NCI-H69 (cell line): Measurements from ENCODE around the gene SFSWAP.

Experiments
- DNase-seq: peaks from one replicate; lab custom pipeline; 2025; lab: John Stamatoyannopoulos, UW

The SFSWAP gene

DNA sequence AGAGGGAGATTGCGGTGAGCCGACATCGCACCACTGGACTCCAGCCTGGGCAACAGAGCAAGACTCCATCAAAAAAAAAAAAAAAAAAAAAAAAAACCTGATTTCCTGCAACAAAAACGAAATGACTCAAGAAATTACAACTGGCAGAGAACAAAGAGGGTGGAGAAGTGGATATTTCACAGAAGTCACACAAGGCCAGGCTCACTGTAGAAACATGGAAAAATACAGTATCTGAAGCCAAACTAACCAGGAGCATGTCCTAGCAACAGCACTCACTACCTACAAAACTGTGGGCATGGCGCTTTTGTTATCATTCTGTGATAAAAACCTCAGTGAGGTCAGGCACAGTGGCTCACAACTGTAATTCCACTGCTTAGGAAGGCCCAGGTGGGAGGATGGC lies 105.6 kb downstream of the SFSWAP start:
- DNase-seq, result no peak

DNA sequence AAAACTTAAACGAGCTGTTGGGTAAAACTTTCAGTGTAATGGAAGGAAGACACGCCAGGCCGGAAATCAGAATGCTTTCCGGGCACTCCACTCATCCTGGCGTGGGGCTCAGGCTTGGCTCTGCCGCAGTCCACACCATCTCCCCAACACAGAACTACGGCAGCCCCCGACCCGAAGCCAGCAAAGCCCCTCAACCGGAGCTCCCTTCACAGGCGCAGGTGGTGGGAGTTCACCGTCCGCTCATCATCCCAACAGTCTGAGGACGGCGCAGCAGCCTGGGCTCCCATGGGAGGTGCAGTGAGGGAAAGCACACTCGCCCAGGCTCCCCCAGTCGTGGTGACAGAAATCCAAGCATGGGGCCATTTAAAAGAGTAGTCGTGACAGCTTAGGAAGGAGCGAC lies 106.4 kb downstream of the SFSWAP start:
- DNase-seq, result no peak

DNA sequence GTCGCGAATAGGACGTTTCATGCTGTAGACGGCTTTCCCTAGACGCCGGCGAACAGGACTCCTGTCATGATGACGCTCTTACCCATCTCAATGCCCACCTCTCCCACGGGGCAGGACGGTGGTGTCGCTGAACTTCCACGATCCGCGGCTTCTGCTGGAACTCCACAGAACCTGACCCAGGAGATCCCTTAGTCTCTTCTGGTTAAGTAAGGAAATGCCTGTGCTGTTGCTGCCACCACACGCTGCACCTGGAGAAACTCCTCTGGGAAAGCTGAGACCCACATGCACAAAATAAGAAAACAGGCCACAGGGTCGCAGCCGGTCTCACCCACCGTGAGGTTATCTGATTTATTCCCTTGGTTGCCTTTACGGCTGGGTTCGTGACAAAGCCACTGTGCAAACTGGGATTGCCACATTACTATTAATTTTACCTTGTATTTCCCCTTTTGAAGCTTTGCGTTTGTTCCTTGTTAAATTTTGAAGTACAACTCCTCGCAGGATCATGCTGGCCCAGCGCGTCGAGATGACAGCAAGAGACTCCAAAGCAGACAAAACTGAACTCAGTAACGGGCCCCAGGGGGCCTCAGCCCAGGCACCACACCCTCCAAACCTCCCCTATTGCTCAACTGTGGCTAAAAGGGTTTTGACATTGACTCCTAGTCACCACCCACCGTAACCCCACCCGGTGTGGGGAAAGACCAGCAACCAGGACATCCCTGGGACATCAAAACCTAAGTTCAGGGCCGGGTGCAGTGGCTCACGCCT lies 108.1 kb downstream of the SFSWAP start:
- DNase-seq, result no peak

DNA sequence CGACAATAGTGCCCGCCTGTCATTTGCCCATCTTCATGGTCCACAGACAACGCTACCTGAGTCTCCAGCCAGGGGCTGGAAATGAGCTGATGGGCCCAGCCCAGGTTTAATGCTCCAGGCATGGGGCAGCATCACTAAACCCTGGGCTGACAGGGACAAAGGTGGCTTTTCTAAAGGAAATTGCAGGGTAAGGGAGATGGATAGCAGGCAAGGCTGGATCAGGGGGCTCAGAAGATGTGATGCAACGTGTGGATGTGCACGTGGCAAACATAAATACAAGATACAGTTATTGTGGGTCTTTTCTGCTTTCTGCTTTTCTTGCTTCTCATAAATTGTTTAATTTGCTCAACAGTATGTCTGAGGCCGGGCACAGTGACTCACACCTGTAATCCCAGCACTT lies 113.6 kb downstream of the SFSWAP start:
- DNase-seq, result no peak

DNA sequence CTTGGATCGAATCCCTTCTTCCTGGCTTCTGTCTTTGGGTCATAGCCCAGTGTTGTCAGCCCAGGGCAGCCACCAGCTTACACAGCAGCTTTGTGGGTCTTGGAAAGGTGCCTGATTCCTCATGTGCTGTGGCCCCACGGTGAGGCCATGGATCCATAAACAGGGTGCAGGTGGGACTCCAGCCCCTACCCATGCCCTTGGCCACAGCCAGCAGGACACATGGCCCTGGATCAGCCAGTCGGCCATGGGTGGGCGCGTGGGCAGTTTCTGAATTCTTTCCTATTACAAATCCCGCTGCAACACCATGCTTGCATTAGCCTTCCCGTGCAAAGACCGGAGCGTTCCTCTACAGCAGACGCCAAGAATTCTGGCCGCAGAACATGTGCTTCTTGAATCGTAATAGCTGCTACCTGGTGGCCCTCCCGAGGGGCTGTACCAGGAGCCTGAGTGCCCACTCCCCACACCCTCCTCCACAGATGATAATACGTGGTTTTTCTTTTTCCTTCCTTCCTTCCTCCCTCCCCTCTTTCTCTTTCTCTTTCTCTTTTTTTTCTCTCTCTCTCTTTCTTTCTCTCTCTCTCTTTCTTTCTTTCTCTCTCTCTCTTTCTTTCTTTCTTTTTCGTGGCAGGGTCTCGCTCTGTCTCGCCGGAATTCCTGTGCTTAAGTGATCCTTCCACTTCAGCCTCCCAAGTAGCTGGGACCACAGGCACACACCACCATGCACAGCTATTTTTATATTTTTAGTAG lies 114.4 kb downstream of the SFSWAP start:
- DNase-seq, result no peak

DNA sequence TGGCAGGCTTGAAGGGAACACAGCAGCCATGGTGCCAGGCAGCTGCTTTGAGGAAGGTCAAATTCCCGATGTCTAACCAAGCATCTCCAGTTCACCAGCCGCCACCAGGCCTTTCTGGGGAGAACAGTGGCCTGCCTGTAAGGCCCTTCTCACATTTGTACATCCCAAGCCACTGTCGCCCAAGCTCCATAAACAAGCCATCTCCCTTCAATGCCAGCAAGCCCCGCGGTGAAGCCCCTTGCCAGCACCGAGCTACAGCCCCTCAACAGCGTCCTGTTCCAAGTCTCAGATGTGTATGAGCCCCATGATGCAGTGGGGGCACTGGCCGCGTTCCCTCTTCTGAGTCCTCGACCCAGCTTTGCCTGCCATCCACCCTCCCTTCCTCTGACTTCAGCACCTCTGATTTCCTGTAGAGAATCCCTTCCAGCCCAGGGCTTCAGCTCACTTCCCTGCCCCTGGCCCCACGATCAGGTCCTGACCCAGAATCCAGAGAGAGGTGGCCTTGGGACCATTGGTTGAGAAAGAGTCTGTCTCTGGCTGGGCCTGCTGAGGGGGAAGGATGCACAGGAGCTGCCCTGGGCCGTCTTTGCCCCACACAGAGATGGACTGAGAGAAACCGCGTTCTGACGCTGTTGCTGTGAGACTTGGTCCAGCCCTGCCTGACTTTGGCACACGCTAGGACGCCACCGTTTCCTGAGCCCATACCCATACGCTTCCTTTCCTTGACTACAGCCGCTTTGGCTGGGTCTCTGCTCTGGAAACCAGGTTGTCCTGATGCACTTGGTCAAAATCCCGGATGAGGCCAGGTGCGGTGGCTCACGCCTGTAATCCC lies 115.4 kb downstream of the SFSWAP start:
- no peak for DNase-seq

DNA sequence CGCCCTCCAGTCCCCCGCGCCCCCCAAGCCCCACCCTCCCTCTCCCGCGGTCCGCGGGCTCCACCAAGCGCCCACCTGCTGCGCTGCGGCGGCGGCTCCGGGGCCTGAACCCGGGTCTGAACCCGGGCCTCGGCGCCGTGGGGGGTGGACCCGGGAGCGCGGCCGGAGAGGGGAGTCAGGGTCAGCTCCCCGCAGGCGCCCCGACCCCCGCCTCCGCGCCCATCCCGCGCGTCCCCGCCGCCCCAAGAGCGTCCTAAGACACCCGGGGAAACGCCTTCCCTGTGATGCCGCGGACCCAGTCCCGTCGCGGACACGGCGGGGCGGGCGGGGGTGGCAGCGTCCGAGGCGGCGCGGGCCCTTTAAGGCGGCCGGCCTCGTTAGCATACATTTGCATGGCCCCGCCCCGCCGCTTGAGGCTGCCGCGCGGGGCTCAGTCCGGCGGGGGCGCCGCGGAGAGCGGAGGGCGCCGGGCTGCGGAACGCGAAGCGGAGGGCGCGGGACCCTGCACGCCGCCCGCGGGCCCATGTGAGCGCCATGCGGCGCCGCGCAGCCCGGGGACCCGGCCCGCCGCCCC lies 117.2 kb downstream of the SFSWAP start, which contains the start of gene MMP17:
Gene MMP17 (plus strand): TSS at position 433 of the 574 bp plus-strand sequence. CDS start 102 bp downstream, at position 535.
- DNase-seq, result peak; percentile 72

DNA sequence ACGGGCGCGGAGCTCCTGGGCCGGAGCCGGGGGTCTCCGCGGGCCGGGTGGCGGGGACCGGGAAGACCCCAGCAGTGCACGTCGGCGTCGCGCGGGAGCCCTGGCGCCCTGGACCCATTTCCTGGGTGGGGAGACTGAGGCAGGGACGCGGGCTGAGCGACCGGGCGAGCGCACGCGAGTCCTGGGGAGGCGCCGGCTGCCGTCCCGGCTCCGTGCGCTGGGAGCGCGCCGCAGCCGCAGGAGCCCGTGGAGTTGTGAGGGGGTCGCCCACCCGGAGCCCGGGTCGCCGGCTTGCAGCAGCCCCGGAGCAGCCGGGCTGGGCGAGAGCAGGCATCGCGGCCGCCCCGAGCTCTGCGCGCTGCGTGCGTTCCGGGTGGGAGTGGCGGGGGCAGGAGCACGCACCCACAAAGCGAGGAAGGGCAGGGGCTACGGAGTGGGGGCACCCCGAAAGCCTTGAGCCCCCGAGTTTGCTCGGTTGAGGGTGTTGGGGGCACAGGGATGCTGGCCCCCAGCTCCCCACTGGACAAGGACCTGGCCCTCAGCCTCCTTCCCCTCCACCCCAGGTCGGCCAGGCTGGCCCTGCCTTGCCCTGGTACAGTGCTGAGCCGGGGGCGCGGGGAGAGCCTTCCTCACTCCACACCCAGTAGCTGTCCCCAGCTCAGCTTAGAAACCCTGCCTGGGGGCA lies 117.9 kb downstream of the SFSWAP start:
- DNase-seq, result peak; percentile 44

DNA sequence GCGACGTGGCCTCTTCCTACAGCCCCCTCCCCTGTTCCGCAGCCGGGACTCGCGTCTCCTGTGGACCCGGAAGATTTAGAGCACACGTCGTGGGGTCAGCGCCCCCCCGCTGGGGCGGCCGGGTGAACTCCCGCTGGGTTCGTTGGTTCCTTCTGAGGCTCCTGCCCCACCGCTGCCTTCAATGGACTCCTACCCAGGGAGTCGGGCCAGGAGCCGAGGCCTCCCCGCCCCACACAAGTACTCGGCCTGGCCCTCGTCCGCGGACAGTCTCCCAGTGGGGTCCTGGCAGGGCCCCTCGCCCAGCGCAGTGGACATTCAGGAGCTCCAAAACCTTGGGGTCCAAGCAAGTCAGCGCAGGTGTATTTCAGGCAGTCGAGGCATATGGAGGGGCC lies 118.5 kb downstream of the SFSWAP start:
- peak; percentile 57 for DNase-seq

DNA sequence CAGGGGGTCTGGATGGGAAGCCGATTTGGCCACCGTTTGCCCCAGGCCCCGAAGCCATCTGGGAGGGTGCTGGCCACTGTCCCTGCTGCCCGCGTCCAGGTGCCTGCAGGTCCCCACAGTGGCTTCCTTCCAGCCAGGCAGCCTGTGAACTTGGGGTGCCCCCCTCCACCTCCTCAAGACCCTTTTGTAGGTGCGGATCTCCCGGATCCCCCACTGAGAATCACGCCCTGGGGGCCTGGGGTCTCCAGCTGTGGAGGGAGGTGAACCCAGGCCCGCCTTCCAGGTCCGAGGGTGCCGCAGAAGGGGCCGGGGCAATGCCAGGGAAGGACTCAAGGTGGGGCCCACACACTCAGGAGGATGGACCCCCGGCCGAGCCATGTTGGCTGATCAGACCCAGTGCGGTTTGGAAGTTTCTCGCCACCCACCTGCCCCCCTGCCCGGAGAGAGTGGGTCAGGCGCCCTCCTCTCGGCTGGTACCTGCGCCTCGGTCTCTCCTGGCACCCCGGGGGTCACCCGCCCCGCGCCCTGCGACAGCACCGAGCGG lies 119.0 kb downstream of the SFSWAP start:
- peak; percentile 56 for DNase-seq

DNA sequence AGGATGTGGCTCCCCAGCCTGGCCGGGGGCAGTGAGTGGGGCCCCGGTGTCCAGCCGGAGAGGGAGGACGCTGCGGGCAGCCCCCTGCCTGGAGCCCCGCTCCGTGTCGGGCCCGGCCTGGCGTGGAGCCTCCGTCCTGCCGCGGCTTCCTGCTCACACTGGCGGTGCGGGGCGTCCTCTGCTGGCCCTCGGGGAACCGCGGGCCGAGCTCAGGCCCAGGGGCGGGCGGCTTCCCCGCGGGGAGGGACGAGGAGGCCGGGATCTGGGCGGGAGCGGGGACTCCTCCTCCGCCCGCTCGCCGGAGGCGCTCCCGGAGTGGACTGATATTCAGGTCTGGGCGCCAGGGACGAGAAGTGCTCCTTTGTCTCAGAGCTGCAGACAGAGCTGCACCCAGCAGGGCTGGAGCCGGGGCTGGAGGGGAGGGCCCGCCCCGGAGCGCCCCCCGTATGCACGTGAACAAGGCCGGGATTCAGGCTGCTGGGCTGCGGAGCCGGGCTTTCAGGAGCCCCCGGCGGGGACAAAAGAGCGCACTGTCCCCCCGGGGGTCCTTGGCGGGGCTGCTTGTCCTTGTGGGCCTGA lies 119.5 kb downstream of the SFSWAP start:
- peak; percentile 90 for DNase-seq

DNA sequence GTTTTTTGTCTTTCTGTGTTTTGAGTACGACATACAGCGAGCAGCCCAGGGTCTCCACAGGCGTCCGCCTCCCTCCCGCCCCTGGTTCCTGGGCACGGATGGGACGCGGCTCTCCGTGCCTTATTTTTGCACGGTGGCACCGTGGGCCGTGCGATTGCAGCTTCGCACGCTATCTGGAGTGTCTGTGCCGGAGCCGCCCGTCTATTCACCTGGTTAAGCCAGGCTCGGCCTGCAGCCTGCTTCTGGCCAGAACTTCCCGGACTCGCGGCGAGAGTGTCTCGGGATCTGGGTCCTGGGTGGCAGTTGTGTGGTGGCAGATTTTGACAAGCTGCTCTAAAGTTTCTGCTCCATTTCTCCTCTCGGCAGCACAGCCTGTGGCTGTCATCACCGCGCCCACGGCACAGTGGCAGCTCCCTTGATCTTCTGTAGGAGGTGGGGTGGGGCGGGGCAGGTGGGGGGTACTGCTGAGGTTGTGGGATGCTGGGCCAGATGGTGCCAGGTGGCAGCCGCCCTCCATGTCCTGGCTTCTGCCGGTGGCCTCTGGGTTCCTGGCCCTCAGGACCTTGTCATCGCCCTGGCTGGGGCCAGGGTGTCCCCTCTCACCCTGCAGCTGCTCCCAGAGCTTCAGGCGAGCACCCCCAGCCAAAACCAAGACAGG lies 120.2 kb downstream of the SFSWAP start:
- DNase-seq, result peak; percentile 81

DNA sequence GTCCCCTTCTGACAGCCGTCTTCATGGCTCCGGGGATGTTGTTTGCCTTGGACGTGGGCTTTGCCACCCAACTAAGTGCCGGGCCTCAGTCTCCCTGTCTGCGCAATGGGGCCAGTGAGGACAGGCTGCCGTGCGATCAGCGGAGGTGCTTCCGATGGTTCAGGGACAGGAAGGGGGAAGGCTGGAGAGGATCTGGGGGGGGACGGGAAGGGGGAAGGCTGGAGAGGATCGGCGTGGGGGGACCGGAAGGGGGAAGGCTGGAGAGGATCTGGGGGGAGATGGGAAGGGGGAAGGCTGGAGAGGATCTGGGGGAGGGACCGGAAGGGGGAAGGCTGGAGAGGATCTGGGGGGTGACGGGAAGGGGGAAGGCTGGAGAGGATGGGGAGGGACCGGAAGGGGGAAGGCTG lies 120.7 kb downstream of the SFSWAP start:
- peak; percentile 94 for DNase-seq

DNA sequence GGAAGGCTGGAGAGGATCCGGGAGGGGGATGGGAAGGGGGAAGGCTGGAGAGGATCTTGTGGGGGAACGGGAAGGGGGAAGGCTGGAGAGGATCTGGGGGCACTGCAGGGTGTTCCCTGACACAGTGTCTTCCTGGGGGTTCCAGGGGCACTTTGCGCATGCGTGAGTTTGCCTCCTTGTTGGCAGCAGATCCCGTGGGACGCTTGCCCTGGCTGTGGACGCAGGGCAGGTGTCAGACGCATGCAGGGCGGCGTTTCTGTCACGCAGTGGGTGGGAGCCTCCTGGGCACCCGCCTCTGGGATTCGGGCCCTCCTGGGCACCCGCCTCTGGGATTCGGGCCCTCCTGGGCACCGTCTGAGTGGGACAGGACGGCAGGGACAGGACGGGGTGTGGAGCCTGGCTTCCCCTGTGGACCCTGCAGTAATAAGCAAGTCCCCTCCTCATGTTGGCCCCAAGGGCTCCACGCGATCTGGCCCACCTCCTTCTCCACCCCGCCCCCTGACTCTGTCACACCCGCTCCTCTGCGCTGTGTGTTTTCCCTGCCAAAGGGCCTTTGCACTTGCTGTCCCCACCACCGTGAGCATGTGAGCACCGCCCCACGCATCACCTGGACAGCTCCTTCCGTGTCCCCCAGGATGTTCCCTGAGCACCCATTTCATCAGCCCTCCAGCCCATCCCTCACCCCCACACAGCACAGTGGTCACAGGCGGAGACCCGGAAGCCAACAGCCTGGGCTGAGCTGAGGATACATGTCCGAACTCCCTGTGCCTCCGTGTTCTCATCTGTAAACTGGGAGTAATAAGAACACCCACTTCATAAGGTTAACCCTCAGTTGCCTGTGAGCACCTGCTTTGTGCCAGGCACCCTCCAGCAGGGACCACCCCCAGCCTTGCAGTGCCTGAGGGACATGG lies 121.7 kb downstream of the SFSWAP start:
- DNase-seq, result peak; percentile 89

DNA sequence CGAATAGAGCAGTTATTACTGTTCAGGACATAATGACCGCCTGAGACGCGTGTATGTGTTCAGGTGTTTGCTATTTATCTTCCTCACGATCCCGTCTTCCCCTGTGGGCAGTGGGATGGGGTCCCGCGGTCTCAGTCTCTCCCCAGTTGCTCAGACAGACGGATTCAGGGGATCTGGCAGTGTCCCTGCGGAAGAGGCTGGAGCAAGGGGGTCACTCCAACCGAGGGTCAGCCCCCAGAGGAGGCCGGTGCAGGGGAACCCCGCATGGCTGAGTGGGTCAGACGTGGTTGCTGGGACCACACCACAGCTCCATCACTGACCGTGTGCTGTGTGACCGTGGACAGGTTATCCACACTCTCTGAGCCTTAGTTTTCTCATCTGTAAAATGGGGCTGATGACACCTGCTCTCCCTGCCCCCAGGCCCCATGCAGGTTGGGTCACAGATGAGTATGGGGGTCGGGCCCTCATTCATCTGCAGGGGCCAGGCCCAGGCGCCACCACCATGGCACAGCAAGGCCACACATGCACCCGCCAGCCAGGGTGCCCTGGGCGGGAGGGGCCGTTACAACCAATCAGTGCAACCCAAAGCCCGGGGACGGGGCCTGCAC lies 122.5 kb downstream of the SFSWAP start:
- no peak for DNase-seq

DNA sequence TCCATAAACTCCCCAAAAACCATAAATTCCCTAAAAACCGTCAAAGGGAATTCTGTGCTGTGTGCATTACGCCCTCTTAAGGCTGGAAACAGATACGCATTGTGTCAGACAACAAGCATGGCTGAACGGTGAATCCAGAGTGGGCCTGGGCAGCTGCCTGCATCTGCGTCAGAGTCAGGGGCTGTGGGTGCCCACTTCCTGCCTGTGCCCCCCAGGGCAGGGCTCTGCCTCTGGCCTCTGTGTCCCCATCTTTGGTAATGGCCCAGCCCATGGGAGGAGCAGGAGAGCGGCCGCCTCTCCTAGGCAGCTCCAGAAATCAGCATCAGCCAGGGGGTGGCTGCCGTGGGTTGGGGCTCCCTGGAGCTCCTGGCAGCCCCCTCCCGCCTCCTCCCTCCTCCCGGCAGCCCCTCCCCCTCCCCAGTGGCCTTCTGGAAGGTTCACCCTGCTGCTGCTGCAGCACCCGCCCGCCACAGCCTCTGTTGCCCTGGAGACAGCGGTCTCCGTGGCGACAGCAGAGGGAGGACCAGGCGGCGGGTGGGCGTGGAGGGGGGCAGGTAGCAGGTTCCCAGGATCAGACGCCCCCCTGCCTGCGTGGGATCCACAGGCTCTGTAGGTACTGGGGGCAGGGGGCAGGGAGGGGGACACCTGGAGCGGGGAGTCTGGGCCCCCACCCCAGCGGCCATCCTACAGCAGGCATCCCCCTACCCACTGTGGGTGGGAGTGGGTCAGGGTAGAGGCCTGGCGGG lies 123.2 kb downstream of the SFSWAP start:
- peak; percentile 63 for DNase-seq

DNA sequence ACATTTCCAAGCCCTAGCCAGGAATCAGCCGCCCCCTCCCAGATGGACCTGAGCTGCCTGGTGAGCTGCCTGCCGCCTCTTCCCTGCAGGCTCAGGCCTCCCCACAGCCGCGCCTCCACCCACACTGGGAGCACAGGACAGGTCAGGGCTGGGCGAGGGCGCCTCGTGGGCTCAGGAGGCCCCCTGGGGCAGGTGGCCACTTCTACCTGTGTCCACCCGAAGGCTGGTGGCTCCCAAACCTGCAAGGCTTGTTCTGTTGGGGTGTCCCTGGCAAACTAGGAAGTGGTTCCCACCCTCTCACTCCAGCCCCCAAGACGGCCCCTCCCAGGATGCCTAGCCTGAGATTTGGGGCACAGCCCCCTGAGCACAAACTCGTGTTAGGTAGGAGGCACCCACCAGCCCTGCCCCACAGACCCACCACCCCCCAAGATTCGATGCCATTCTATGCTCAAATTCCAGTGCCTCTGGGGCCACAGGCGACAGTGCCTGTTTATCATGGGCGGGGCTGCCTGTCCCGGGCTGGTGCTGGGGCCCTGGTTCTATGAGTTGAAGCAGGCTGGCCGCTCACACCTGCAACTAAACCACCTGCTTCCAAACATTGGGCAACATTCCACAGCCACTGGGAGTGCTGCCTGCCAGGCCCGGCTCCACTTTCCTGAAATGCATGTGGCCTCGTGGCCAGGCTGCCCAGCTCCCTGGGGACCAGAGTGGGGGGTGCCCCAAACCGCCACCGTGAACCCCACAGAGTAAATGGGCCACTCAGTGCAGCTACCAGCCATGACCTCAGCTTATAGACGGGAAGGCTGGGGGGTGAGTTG lies 124.1 kb downstream of the SFSWAP start:
- DNase-seq, result no peak
